GM12873 (cell line): Measurements from ENCODE around the gene PCDH1.

Experiments used
- TF ChIP-seq, protein P1 (sequence below): IDR thresholded peaks from 2 replicates; pipeline ENCODE4 v1.5.1; 2012; ENCODE audit warnings: low read depth, mild to moderate bottlenecking, moderate library complexity, low read length, control low read depth; ENCODE audit not compliant: insufficient read depth; ENCODE audit errors: missing control alignments

The PCDH1 gene

DNA sequence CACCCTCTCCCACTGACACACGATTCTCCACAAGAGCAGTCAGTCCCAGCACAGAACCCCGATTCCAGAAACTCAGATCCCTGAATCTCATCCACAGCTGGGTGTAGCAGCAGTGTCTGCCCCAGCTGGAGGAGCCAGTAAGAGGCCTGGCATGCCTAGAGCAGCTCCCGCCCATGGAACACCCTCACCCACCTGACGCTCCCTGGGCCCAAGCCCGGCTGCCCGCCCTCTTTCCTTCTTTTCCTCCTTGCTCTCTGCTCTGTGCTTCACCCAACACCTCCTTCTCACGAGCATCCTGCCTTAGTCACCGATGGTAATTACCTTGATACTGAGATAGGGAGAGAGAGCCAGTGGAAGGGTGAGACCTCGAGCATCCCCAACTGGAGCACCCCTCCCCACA, 8.7 kb downstream of the PCDH1 start:
- TF ChIP-seq, protein P1, sequence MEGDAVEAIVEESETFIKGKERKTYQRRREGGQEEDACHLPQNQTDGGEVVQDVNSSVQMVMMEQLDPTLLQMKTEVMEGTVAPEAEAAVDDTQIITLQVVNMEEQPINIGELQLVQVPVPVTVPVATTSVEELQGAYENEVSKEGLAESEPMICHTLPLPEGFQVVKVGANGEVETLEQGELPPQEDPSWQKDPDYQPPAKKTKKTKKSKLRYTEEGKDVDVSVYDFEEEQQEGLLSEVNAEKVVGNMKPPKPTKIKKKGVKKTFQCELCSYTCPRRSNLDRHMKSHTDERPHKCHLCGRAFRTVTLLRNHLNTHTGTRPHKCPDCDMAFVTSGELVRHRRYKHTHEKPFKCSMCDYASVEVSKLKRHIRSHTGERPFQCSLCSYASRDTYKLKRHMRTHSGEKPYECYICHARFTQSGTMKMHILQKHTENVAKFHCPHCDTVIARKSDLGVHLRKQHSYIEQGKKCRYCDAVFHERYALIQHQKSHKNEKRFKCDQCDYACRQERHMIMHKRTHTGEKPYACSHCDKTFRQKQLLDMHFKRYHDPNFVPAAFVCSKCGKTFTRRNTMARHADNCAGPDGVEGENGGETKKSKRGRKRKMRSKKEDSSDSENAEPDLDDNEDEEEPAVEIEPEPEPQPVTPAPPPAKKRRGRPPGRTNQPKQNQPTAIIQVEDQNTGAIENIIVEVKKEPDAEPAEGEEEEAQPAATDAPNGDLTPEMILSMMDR = no peak

DNA sequence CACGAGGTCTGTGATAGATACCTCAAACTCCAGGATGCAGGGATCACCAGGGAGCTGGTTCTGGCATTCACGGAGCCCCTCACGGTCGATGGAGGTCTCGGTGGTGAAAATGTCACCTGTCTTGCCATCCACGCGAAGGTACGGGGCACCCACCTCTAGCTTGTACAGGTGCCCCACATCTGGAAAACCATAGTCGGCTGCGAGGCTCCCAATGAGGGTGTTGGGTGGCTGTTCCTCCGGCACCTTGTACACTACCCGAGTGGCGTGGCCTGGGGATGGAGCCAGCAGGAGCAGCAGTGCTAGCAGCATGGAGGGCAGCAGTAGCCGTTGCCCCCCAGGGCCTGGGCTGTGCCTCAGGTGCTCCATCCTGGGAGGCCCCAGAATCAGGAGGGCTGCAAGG, 9.2 kb downstream of the PCDH1 start:
- TF ChIP-seq, protein P1 = no peak

GRCh38 chr5:141868541-141868940, 9.7 kb downstream of the PCDH1 start:
- TF ChIP-seq, protein P1 = no peak

- TF ChIP-seq, protein P1 = no peak
These were observed 10.6 kb downstream of the PCDH1 start for GRCh38 chr5:141867651-141868050.

GRCh38 chr5:141867139-141867538, 11.1 kb downstream of the PCDH1 start:
- TF ChIP-seq, protein P1 = no peak

GRCh38 chr5:141866096-141866495, 12.1 kb downstream of the PCDH1 start:
- TF ChIP-seq, protein P1 = no peak

- TF ChIP-seq, protein P1 = no peak
These were observed 12.8 kb downstream of the PCDH1 start for GRCh38 chr5:141865406-141865805.
